Lung (tissue), 12 donors: ENCODE measurements around the gene CD38. TPM values are rescaled to one million over a fixed set of nuclear protein-coding genes. Genes with fewer than 3 reads are reported as not detected.

ENCODE experiments used
- ATAC-seq: fragments of 200-7000 bp; cut with Tn5 transposase; one replicate; pipeline ENCODE4 v1.9.1; 2020; ENCODE audit warnings: moderate number of reproducible peaks; ENCODE audit not compliant: insufficient read depth, low FRiP score
- DNase-seq, 3 donors: peaks; one replicate each; pipeline ENCODE4 v3.0.0-alpha.2; 2013 to 2017
- H3K27ac ChIP-seq, 2 donors: one replicate each; pipeline ENCODE4 v1.5.1; 2013; ENCODE audit warnings: mild to moderate bottlenecking in 2 of 2, moderate library complexity in 2 of 2, control low read depth in 1 of 2, inconsistent platforms in 1 of 2, low read depth in 1 of 2, low read length in 1 of 2
- H3K27me3 ChIP-seq, 3 donors: one replicate each; pipeline ENCODE4 v1.5.1; 2013; ENCODE audit warnings: low read length in 2 of 3; ENCODE audit not compliant: control insufficient read depth in 3 of 3, insufficient read depth in 3 of 3
- H3K36me3 ChIP-seq, 4 donors: one replicate each; pipeline ENCODE4 v1.5.1; 2013; ENCODE audit warnings: low read length in 4 of 4, mild to moderate bottlenecking in 1 of 4, moderate library complexity in 1 of 4; ENCODE audit not compliant: control insufficient read depth in 4 of 4, insufficient read depth in 4 of 4
- H3K4me1 ChIP-seq, 5 donors: one replicate each; pipeline ENCODE4 v1.5.1; 2013; ENCODE audit warnings: low read length in 5 of 5, mild to moderate bottlenecking in 2 of 5, moderate library complexity in 1 of 5; ENCODE audit not compliant: control insufficient read depth in 5 of 5, insufficient read depth in 5 of 5
- H3K4me3 ChIP-seq: one replicate; pipeline ENCODE4 v1.5.1; 2013; ENCODE audit warnings: mild to moderate bottlenecking, control low read depth, moderate library complexity
- H3K9ac ChIP-seq, 2 donors: one replicate each; pipeline ENCODE4 v1.5.1; 2013; ENCODE audit warnings: low read length in 2 of 2, control low read depth in 1 of 2; ENCODE audit not compliant: insufficient read depth in 1 of 2
- H3K9me3 ChIP-seq, 4 donors: one replicate each; pipeline ENCODE4 v1.5.1; 2013; ENCODE audit warnings: low read length in 3 of 4, mild to moderate bottlenecking in 1 of 4, moderate library complexity in 1 of 4; ENCODE audit not compliant: control insufficient read depth in 4 of 4, insufficient read depth in 3 of 4
- CTCF ChIP-seq: IDR thresholded peaks from 2 replicates; pipeline ENCODE4 v1.5.1; 2012; ENCODE audit warnings: mild to moderate bottlenecking; ENCODE audit errors: control extremely low read depth, extremely low read depth
- WGBS, 2 donors: extraction: QIAGEN DNeasy Blood & Tissue Kit; methylation state at CpG; one replicate each; pipeline ENCODE4 v1.1.7; 2013; 5-methylcytosine and 5-hydroxymethylcytosine counted together
- polyA plus RNA-seq, 2 donors: library from polyadenylated mRNA; stranded (reverse); fragments of 200-250 nt; gene quantifications; one replicate each; pipeline ENCODE4 v1.2.1, GENCODE V29; 2013
- total RNA-seq, 2 donors: library from RNA; depleted of rRNA in 1 of 2; stranded (reverse); fragments of >200 nt in 1 of 2; gene quantifications; one replicate each; pipeline ENCODE4 v1.2.1, GENCODE V29; 2014 to 2021
- donor health status: control.
- donor health status: control.
- donor health status: Bipolar disorder and iron deficiency.
- donor health status: healthy.
- donor health status: DM: yes; HTN: yes; CAD: no.

CD38 gene
- total and polyA plus RNA-seq, 4 donors = 4.8 to 47.2 (median 14.4) TPM

GRCh38 chr4:15779306-15779705 lies 1.2 kb downstream of the CD38 start:
- Histone ChIP-seq H3K36me3 (no peaks in the 10 kb centered on the region), H3K9me3 (no peaks in the 10 kb centered on the region), H3K27me3 (peaks cover 0 to 39% (median 0%) of the 10 kb centered on the region in 3 donors), H3K4me3 (peak overlapping the region; percentile 52), H3K4me1 (peaks cover 0 to 11% (median 1%) of the 10 kb centered on the region in 5 donors), H3K9ac (peak overlapping the region in 1 of 2 donors; percentile 87), H3K27ac (peak overlapping the region in 1 of 2 donors; percentile 1)
- TF ChIP-seq CTCF = no peak
- ATAC-seq (peak; percentile 55), DNase-seq (peak; percentile 66 to 87 (median 79))
- WGBS, 2 donors = 1% methylated on average over 14 of the region's 14 CpGs

GRCh38 chr4:15779809-15780208 lies 1.7 kb downstream of the CD38 start:
- no peaks in the 10 kb centered on the region for H3K36me3 ChIP-seq
- peaks cover 0 to 37% (median 0%) of the 10 kb centered on the region in 3 donors for H3K27me3 ChIP-seq
- peak overlapping the region in 1 of 2 donors; percentile 87 for H3K9ac ChIP-seq
- ATAC-seq (no peak), DNase-seq (no peak)
- TF ChIP-seq CTCF = no peak
- no peak overlapping the region for H3K27ac ChIP-seq
- 27 to 53% methylated on average over 1 of the region's 1 CpG for WGBS, 2 donors
- H3K4me1 ChIP-seq = peaks cover 0 to 11% (median 0%) of the 10 kb centered on the region in 5 donors
- no peaks in the 10 kb centered on the region for H3K9me3 ChIP-seq
- H3K4me3 ChIP-seq = no peak overlapping the region

GRCh38 chr4:15781427-15782095 lies 3.4 kb downstream of the CD38 start:
- no peak for TF ChIP-seq CTCF
- Histone ChIP-seq H3K27me3 (peaks cover 0 to 27% (median 0%) of the 10 kb centered on the region in 3 donors), H3K4me1 (peaks cover 0 to 11% (median 0%) of the 10 kb centered on the region in 5 donors), H3K4me3 (no peak overlapping the region), H3K9ac (no peak overlapping the region), H3K9me3 (no peaks in the 10 kb centered on the region), H3K27ac (peak overlapping the region in 1 of 2 donors; percentile 44), H3K36me3 (no peaks in the 10 kb centered on the region)
- WGBS, 2 donors = 61 to 72% methylated on average over 6 of the region's 6 CpGs
- DNase-seq (no peak), ATAC-seq (no peak)
